PC-9 (cell line): ENCODE results near the gene IDNK.

Source experiments
- CTCF ChIP-seq: fragments of 200-600 bp; sonication (generic); conservative IDR thresholded peaks from 2 replicates; pipeline ENCODE4 v1.6.1; 2017; ENCODE audit warnings: mixed run types, antibody characterized with exemption, mild to moderate bottlenecking, moderate library complexity
- EZH2 ChIP-seq: fragments of 200-600 bp; sonication (generic); IDR thresholded peaks from 2 replicates; pipeline ENCODE4 v1.8.0; 2017; ENCODE audit warnings: antibody characterized with exemption, low read depth

- TF ChIP-seq CTCF = no peak
- no peak for TF ChIP-seq EZH2
Measured at GRCh38 chr9:83601463-83601862, 21.5 kb upstream of the IDNK start.
